Progenitor cell of endocrine pancreas (in vitro differentiated cells): Measurements from ENCODE around the gene LDLRAP1. TPM values are rescaled to one million over a fixed set of nuclear protein-coding genes. Genes with fewer than 3 reads are reported as not detected.

Experiments
- DNase-seq: peaks from one replicate; pipeline ENCODE4 v3.0.0; 2021; ENCODE audit warnings: low spot score; ENCODE audit not compliant: unreplicated experiment
- H3K27ac Mint-ChIP-seq: 2 replicates; pipeline ENCODE4 v1.8.0; 2021; ENCODE audit warnings: mild to moderate bottlenecking, moderate library complexity, mixed read lengths
- H3K27me3 Mint-ChIP-seq: 2 replicates; pipeline ENCODE4 v1.8.0; 2021; ENCODE audit warnings: mixed read lengths
- H3K36me3 Mint-ChIP-seq: 2 replicates; pipeline ENCODE4 v1.8.0; 2022; ENCODE audit warnings: mixed read lengths; ENCODE audit not compliant: insufficient read depth
- H3K4me1 Mint-ChIP-seq: 2 replicates; pipeline ENCODE4 v1.8.0; 2021; ENCODE audit warnings: low read depth, mixed read lengths
- H3K4me3 Mint-ChIP-seq: 2 replicates; pipeline ENCODE4 v1.8.0; 2021; ENCODE audit warnings: low read depth, mild to moderate bottlenecking, moderate library complexity, mixed read lengths
- H3K9me3 Mint-ChIP-seq: 2 replicates; pipeline ENCODE4 v1.8.0; 2021; ENCODE audit warnings: low read depth, mixed read lengths
- total RNA-seq: library from RNA; stranded (reverse); gene quantifications from 2 replicates; pipeline ENCODE4 v1.2.1, GENCODE V29; 2021
- TF ChIP-seq, protein P1 (sequence below): fragments of 200-600 bp; sonication (generic); IDR thresholded peaks from one replicate; pipeline ENCODE4 v1.5.0; 2021; ENCODE audit warnings: antibody characterized with exemption, mild to moderate bottlenecking; ENCODE audit not compliant: unreplicated experiment

LDLRAP1 gene
- total RNA-seq, 1 donor from 2014 or later, result 12.7 TPM

DNA sequence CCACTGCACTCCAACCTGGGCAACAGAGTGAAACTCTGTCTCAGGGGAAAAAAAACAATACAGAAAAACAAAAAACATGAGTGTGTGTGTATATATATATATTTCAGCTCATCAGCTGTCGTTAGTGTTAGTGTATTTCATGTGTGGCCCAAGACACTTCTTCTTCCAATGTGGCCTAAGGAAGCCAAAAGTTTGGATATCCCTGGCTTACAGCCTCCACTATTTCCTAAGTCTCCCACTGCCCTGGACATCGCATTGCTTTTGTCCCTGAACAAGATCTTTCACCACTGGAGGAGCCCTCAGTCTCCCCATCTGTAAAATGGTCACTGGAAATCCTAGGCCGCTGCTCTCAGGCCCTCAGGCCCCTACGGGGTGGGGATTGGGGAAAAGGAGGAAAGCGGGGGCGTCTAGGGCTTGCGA is 391 bp upstream of the LDLRAP1 start:
- H3K27me3 Mint-ChIP-seq, result peaks cover 3% of the 10 kb centered on the region
- no peaks in the 10 kb centered on the region for H3K36me3 Mint-ChIP-seq
- no peaks in the 10 kb centered on the region for H3K9me3 Mint-ChIP-seq
- peak overlapping the region; percentile 62 for H3K4me3 Mint-ChIP-seq
- TF ChIP-seq, protein P1, sequence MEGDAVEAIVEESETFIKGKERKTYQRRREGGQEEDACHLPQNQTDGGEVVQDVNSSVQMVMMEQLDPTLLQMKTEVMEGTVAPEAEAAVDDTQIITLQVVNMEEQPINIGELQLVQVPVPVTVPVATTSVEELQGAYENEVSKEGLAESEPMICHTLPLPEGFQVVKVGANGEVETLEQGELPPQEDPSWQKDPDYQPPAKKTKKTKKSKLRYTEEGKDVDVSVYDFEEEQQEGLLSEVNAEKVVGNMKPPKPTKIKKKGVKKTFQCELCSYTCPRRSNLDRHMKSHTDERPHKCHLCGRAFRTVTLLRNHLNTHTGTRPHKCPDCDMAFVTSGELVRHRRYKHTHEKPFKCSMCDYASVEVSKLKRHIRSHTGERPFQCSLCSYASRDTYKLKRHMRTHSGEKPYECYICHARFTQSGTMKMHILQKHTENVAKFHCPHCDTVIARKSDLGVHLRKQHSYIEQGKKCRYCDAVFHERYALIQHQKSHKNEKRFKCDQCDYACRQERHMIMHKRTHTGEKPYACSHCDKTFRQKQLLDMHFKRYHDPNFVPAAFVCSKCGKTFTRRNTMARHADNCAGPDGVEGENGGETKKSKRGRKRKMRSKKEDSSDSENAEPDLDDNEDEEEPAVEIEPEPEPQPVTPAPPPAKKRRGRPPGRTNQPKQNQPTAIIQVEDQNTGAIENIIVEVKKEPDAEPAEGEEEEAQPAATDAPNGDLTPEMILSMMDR, result no peak
- H3K4me1 Mint-ChIP-seq, result peaks cover 6% of the 10 kb centered on the region
- no peak for DNase-seq
- no peak overlapping the region for H3K27ac Mint-ChIP-seq

DNA sequence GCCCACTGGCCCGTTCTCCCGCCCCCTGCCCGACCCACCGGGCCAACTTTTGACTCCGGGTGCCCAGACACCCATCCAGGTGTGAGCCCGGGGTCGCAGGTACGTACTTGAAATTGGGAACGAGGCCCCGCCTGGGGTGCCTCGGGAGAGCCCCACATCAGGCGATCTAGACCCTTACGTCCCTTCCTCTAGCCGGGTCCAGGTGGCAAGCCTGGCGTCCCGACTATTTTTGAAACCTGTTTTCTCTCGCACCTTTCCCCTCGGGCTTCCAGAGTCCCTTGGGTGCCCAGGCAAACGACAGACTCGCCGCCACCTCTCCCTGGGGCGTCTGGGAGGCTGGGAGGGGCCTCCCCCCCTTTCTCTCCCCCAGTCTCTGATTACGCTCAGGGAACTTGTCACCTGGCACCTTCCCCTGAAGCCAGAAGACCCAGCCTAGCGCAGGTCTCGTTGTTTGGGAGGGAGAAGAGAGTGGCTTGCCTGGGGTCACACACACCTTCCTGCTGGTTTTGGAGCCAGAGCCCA is 898 bp downstream of the LDLRAP1 start:
- Mint-ChIP-seq H3K9me3 (no peaks in the 10 kb centered on the region), H3K27ac (no peak overlapping the region), H3K36me3 (no peaks in the 10 kb centered on the region), H3K27me3 (peaks cover 3% of the 10 kb centered on the region), H3K4me1 (peaks cover 6% of the 10 kb centered on the region), H3K4me3 (peak overlapping the region; percentile 68)
- TF ChIP-seq, protein P1, result no peak
- no peak for DNase-seq

DNA sequence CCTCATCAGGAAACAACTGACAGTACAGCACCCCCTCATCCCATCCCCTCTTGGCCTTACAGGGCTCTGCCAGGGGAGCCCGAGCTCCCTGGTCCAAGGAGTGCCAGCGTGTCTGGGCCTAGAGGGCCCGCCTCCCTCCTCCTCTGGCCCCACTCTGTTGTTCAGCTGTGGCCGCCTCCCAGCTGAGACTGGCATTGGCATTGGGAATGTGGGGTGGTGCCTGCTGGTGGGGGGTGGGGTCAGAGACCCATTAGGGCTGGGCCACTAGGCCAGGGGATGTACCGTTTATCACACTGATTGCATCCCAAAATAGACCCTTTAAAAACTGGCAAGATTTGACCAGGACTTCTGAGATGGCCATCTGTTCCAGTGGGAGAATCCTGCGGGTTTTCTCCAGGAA is 1.4 kb downstream of the LDLRAP1 start:
- Mint-ChIP-seq H3K36me3 (no peaks in the 10 kb centered on the region), H3K4me3 (peak overlapping the region; percentile 68), H3K27ac (no peak overlapping the region), H3K4me1 (peaks cover 6% of the 10 kb centered on the region), H3K9me3 (no peaks in the 10 kb centered on the region), H3K27me3 (peaks cover 3% of the 10 kb centered on the region)
- DNase-seq, result no peak
- TF ChIP-seq, protein P1, result no peak

DNA sequence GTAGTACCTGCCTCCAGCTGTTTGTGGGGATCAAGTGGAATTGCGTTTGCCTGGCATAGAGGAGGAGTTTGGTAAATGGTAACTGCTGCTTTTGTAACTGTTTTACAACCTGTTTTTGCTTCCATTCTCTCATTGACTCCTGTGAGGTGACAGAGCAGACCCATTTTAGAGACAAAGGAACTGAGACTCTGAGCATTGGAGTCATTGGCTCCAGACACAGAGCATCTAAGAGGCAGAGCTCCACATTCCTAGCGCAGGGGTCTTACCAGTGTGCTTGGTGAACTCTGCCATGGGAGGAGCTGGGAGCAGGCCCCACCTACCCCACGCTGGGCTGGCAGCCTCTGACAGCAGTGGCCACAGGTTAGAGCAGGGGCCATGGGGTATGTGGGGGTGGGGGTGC is 2.4 kb downstream of the LDLRAP1 start:
- H3K36me3 Mint-ChIP-seq, result no peaks in the 10 kb centered on the region
- H3K27ac Mint-ChIP-seq, result no peak overlapping the region
- no peak for DNase-seq
- H3K4me1 Mint-ChIP-seq, result peaks cover 6% of the 10 kb centered on the region
- TF ChIP-seq, protein P1, result no peak
- no peaks in the 10 kb centered on the region for H3K9me3 Mint-ChIP-seq
- H3K4me3 Mint-ChIP-seq, result peak overlapping the region; percentile 68
- H3K27me3 Mint-ChIP-seq, result peaks cover 3% of the 10 kb centered on the region

DNA sequence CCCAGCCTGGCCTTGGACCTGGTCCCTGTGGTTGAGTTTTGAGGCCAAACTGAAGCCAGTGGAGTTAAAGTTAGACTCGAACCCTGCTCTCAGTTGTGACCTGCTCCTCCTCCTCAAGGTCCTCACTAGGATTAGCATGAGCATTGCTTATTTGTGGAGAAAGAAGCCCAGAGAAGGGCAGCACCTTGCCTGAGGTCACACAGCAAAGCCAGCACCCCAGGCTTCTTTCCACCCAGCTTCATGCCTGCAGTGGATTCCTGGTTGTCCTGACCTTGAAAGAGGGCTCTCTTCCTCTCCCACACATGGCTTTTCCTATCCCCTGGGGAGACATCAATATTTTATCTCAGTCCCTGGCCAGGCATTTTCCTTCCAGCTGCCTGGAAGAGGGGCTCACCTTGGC is 2.8 kb downstream of the LDLRAP1 start:
- no peak for DNase-seq
- Mint-ChIP-seq H3K4me3 (no peak overlapping the region), H3K27me3 (peaks cover 2% of the 10 kb centered on the region), H3K27ac (no peak overlapping the region), H3K4me1 (peaks cover 5% of the 10 kb centered on the region), H3K9me3 (no peaks in the 10 kb centered on the region), H3K36me3 (no peaks in the 10 kb centered on the region)
- TF ChIP-seq, protein P1, result no peak
